K562 (cell line): Measurements from ENCODE around the gene ANKS1B.

Source experiments
- BRF2 ChIP-seq: IDR thresholded peaks from 3 replicates; pipeline ENCODE4 v1.6.1; 2011; ENCODE audit warnings: borderline replicate concordance, mild to moderate bottlenecking; ENCODE audit not compliant: insufficient read length, insufficient read depth
- HINFP ChIP-seq: fragments of 450-650 bp; conservative IDR thresholded peaks from 2 replicates; pipeline ENCODE4 v1.6.1; 2016; ENCODE audit warnings: missing genetic modification characterization, low read depth, mild to moderate bottlenecking, control low read depth, missing compliant biosample characterization
- PHB ChIP-seq: fragments of 250-450 bp; sonication (Bioruptor Pico); IDR thresholded peaks from 2 replicates; pipeline ENCODE4 v1.5.0; 2021
- TAF1 ChIP-seq: IDR thresholded peaks from 2 replicates; pipeline ENCODE4 v1.6.1; 2011; ENCODE audit warnings: mild to moderate bottlenecking, low read length, moderate library complexity; ENCODE audit not compliant: insufficient read depth, control insufficient read depth, severe bottlenecking; ENCODE audit errors: extremely low read depth
- ZNF277 ChIP-seq: fragments of 250-450 bp; sonication (Bioruptor Pico); IDR thresholded peaks from 2 replicates; pipeline ENCODE4 v1.8.0; 2022; ENCODE audit warnings: inconsistent platforms, mild to moderate bottlenecking, moderate library complexity, borderline replicate concordance
- ZNF384 ChIP-seq: IDR thresholded peaks from 2 replicates; pipeline ENCODE4 v1.6.1; 2012; ENCODE audit warnings: low read depth, low read length, improper control_type of control experiment
- TF ChIP-seq, protein P1 (sequence below), 2 experiments: fragments of 200-800 bp in 1 of 2; sonication (Bioruptor generic) in 1 of 2; sonication (generic) in 1 of 2; formaldehyde crosslinking in 1 of 2; IDR thresholded peaks in 1 of 2; conservative IDR thresholded peaks in 1 of 2; 2 replicates each; pipeline versions ENCODE4 v1.5.0 to v1.6.1; 2016 to 2020; ENCODE audit warnings: missing compliant biosample characterization in 1 of 2, missing genetic modification characterization in 1 of 2, missing genetic modification reagents in 1 of 2

- TF ChIP-seq, protein P1, sequence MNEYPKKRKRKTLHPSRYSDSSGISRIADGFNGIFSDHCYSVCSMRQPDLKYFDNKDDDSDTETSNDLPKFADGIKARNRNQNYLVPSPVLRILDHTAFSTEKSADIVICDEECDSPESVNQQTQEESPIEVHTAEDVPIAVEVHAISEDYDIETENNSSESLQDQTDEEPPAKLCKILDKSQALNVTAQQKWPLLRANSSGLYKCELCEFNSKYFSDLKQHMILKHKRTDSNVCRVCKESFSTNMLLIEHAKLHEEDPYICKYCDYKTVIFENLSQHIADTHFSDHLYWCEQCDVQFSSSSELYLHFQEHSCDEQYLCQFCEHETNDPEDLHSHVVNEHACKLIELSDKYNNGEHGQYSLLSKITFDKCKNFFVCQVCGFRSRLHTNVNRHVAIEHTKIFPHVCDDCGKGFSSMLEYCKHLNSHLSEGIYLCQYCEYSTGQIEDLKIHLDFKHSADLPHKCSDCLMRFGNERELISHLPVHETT (CRISPR knock-in tag; conservative IDR thresholded peaks at IDR 0.05 in 1 of 2, IDR thresholded peaks at IDR 0.05 in 1 of 2) = no peak
- TF ChIP-seq HINFP (no peak), ZNF277 (CRISPR knock-in tag) (no peak), PHB (CRISPR knock-in tag) (no peak), ZNF384 (no peak), BRF2 (no peak), TAF1 (no peak)
Measured at GRCh38 chr12:98772818-98773217, 1211.9 kb downstream of the ANKS1B start.
